OCI-LY3 (cell line): Measurements from ENCODE around the gene TRDMT1.

Experiments
- EZH2phosphoT487 ChIP-seq: fragments of 200-600 bp; shearing (Covaris generic); IDR thresholded peaks from 2 replicates; pipeline ENCODE4 v1.6.1; 2018; ENCODE audit warnings: antibody characterized with exemption, mixed run types, low read depth
- TF ChIP-seq, protein P1 (sequence below): fragments of 200-600, 300-600 bp; sonication (generic); IDR thresholded peaks from 2 replicates; pipeline ENCODE4 v1.5.1; 2014; ENCODE audit warnings: antibody characterized with exemption, low read length, low read depth

DNA sequence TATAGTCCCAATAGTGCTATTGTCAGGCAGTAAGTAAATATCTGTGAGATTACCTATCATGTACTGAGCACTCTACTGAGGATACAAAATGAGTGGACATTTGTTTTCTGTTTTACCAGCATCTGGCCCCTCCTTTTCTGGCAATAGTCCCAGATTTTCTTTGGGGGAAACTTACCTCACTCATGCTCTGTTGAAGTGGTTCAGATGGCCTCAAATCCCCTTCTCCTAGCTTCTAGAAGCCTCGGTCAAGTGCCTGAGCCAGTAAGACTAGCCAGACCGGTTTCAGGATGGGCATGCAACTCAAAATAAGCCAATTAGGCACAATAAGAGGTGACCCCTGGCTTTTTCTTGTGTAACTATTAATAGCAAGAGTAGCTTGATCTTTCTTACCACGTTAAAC lies 19.7 kb downstream of the TRDMT1 start:
- TF ChIP-seq, protein P1, sequence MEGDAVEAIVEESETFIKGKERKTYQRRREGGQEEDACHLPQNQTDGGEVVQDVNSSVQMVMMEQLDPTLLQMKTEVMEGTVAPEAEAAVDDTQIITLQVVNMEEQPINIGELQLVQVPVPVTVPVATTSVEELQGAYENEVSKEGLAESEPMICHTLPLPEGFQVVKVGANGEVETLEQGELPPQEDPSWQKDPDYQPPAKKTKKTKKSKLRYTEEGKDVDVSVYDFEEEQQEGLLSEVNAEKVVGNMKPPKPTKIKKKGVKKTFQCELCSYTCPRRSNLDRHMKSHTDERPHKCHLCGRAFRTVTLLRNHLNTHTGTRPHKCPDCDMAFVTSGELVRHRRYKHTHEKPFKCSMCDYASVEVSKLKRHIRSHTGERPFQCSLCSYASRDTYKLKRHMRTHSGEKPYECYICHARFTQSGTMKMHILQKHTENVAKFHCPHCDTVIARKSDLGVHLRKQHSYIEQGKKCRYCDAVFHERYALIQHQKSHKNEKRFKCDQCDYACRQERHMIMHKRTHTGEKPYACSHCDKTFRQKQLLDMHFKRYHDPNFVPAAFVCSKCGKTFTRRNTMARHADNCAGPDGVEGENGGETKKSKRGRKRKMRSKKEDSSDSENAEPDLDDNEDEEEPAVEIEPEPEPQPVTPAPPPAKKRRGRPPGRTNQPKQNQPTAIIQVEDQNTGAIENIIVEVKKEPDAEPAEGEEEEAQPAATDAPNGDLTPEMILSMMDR: no peak
- TF ChIP-seq EZH2phosphoT487: no peak
